ENCODE data around the gene SCYL1.

SCYL1 gene

GRCh38 chr11:65503368-65503948 lies 21.4 kb upstream of the SCYL1 start:
- H3K36me3 Mint-ChIP-seq (ENCODE audit: low read depth), result peaks cover 26% of the 10 kb centered on the region
- TF ChIP-seq CTCF (IDR thresholded peaks at IDR 0.05; ENCODE audit: unreplicated experiment in 3 of 3), result no peak
- H3K9me3 Mint-ChIP-seq, result peaks cover 2% of the 10 kb centered on the region
- H3K4me1 Mint-ChIP-seq, result peaks cover 34% of the 10 kb centered on the region
- peak overlapping the region; percentile 15 to 88 (median 74) for H3K27ac Mint-ChIP-seq
- no peak overlapping the region for H3K4me3 Mint-ChIP-seq
- no peaks in the 10 kb centered on the region for H3K27me3 Mint-ChIP-seq (ENCODE audit: low read depth)

- Mint-ChIP-seq H3K27ac (peak overlapping the region; percentile 64 to 88 (median 74)), H3K36me3 (ENCODE audit: low read depth) (peaks cover 26% of the 10 kb centered on the region), H3K4me1 (peaks cover 34% of the 10 kb centered on the region), H3K27me3 (ENCODE audit: low read depth) (no peaks in the 10 kb centered on the region), H3K9me3 (peaks cover 2% of the 10 kb centered on the region), H3K4me3 (no peak overlapping the region)
- no peak for TF ChIP-seq CTCF (IDR thresholded peaks at IDR 0.05; ENCODE audit: unreplicated experiment in 3 of 3)
Measured at GRCh38 chr11:65503949-65504673, 20.8 kb upstream of the SCYL1 start.

GRCh38 chr11:65504674-65505465 lies 20.0 kb upstream of the SCYL1 start:
- no peak for TF ChIP-seq CTCF (IDR thresholded peaks at IDR 0.05; ENCODE audit: unreplicated experiment in 3 of 3)

GRCh38 chr11:65505466-65506289 lies 19.2 kb upstream of the SCYL1 start:
- TF ChIP-seq CTCF (IDR thresholded peaks at IDR 0.05; ENCODE audit: unreplicated experiment in 3 of 3), result no peak
- peak overlapping the region; percentile 36 to 95 (median 39) for H3K27ac Mint-ChIP-seq
- H3K4me3 Mint-ChIP-seq, result no peak overlapping the region
- H3K36me3 Mint-ChIP-seq (ENCODE audit: low read depth), result peaks cover 26% of the 10 kb centered on the region
- H3K27me3 Mint-ChIP-seq (ENCODE audit: low read depth), result no peaks in the 10 kb centered on the region
- peaks cover 34% of the 10 kb centered on the region for H3K4me1 Mint-ChIP-seq
- peaks cover 2% of the 10 kb centered on the region for H3K9me3 Mint-ChIP-seq

More at GRCh38 chr11:65504674-65505465, 20.0 kb upstream of the SCYL1 start:
- peaks cover 26% of the 10 kb centered on the region for H3K36me3 Mint-ChIP-seq (ENCODE audit: low read depth)
- H3K4me1 Mint-ChIP-seq, result peaks cover 34% of the 10 kb centered on the region
- H3K9me3 Mint-ChIP-seq, result peaks cover 2% of the 10 kb centered on the region
- peak overlapping the region; percentile 64 to 95 (median 74) for H3K27ac Mint-ChIP-seq
- no peak overlapping the region for H3K4me3 Mint-ChIP-seq
- no peaks in the 10 kb centered on the region for H3K27me3 Mint-ChIP-seq (ENCODE audit: low read depth)

GRCh38 chr11:65506290-65506771 lies 18.6 kb upstream of the SCYL1 start:
- peak overlapping the region; percentile 36 to 95 (median 39) for H3K27ac Mint-ChIP-seq
- peaks cover 34% of the 10 kb centered on the region for H3K4me1 Mint-ChIP-seq
- no peaks in the 10 kb centered on the region for H3K9me3 Mint-ChIP-seq
- H3K36me3 Mint-ChIP-seq (ENCODE audit: low read depth), result peaks cover 26% of the 10 kb centered on the region
- H3K27me3 Mint-ChIP-seq (ENCODE audit: low read depth), result no peaks in the 10 kb centered on the region
- no peak for TF ChIP-seq CTCF (IDR thresholded peaks at IDR 0.05; ENCODE audit: unreplicated experiment in 3 of 3)
- no peak overlapping the region for H3K4me3 Mint-ChIP-seq
